ENCODE results near the gene DVL2.

Gene DVL2

GRCh38 chr17:7238420-7239090 lies 4.2 kb upstream of the DVL2 start:
- no peak for DNase-seq (ENCODE audit: low read depth in 1 of 2, low spot score in 1 of 2)

GRCh38 chr17:7237761-7238419 lies 3.6 kb upstream of the DVL2 start:
- peak; percentile 70 to 83 for DNase-seq (ENCODE audit: low read depth in 1 of 2, low spot score in 1 of 2)

- no peak for DNase-seq (ENCODE audit: low read depth in 1 of 2, low spot score in 1 of 2)
Measured at GRCh38 chr17:7237266-7237760, 3.0 kb upstream of the DVL2 start.

DNA sequence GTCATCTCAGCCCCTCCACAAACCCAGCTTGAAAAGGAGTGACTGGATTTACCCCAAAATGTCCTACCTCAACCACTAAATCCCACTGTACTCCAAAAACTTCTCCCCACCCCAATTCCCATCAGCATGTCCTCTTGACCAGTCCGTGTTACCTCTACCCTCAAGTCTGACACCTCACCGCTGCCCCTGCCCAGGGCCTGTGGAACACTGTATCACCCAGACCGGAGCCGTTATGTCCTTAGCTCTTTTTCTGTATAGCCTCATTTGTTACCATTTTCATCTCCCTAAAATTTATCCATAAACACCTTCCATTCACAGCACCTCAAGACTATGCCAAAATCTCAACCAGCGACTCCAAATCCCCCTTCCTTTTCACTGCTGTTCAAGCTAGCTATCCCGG lies 2.5 kb upstream of the DVL2 start:
- DNase-seq (ENCODE audit: low read depth in 1 of 2, low spot score in 1 of 2): no peak

GRCh38 chr17:7235693-7236665 lies 1.7 kb upstream of the DVL2 start:
- DNase-seq (ENCODE audit: low read depth in 1 of 2, low spot score in 1 of 2): no peak

GRCh38 chr17:7233701-7234082 lies 625 bp downstream of the DVL2 start:
- no peak for DNase-seq (ENCODE audit: low read depth in 1 of 2, low spot score in 1 of 2)

DNA sequence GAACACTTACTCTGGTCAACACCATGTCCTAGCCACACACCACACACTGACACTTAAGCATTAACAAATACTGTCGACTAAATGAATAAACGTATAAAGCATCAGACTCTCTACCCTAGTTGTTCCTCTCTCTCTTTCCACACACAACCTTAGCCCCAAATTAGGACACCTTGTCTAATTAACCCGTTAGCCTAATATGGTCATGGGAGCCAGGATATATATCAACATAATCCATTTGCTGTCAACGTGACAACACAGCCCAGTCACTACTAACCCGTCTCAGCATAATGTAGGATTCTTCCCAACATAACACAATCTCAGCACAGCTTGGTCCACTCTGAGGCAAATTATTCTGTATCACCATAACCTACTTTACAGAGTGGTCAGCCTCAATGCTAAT lies 2.2 kb downstream of the DVL2 start:
- DNase-seq (ENCODE audit: low read depth in 1 of 2, low spot score in 1 of 2): no peak

DNA sequence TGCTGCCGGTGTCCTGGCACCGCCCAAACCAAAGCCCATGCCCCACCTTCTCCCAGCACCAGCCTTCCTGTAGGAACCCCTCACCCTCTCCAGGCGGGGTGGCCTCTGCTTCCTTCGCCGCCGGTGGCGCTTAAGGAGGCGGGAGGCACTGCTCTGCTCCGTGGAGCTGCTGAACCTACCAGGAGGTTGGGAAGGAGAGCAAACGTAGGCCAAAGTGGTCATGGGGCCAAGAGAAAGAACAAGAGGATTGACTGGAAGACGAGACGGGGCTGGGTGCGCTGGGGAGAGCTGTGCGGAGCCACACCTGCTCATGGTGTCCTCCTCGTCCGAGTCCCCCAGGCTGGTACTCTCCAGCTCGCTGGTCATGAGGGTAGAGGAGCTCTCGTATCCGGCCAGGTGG lies 4.8 kb downstream of the DVL2 start:
- no peak for DNase-seq (ENCODE audit: low read depth in 1 of 2, low spot score in 1 of 2)

DNA sequence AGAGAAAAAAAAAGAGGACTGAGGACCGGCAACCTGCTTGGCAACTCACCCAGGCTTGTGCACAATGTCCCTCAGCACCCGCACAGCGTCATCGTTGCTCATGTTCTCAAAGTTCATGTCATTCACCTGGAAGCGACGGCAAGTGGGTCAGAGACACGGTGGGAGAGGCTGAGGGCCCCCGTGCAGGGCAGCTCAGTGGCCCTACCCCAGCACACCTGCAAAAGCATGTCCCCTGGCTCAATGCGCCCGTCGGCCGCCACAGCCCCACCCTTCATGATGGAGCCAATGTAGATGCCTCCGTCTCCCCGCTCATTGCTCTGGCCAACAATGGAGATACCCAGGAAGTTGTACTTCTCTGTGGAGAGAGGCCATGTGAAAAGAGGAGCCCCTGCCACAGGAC lies 5.4 kb downstream of the DVL2 start:
- DNase-seq (ENCODE audit: low read depth in 1 of 2, low spot score in 1 of 2): no peak

DNA sequence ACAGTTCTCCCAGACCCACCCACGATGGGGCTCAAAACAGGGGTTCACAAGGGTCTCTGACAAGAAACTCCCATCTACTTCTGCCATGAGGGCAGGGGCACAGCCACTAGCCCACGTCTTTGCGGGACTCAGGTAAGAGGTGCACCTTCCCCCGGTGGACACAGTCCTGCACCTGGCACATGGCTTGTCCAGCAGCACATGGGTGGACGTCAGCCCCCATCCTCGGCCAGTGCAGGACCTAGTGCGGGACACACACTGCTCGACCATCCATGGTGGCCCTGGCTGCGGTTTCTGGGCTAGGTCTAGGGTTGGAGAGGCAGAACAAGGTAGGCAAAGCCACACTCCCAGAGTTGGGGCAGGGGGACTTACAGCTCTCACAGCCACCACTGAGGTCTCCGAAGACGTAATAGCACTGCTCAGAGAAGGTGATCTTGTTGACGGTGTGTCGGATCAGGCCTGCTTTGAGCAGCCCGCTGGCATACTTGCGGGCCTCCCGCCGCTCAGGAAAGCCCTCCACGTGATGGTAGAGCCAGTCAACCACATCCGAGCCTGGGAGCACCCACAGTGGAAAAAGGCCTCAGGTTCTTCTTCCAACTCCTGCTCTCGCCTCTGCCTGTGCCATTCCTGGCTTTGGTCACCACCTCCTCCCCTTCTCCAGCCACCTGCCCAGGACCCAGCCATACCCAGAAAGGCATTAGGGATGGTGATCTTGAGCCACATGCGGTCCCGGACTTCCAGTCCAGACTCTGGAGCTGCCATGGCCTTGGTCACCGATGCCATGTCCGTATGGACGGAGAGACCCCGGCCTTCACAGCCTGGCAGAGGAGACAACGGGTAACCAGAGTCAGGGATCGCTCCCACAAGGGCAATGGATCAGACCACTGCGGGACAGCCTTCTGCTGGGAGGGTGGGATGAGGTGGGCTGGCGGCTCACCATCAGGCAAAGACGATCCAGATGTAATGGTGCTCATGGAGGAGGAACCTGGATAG lies 7.3 kb downstream of the DVL2 start:
- DNase-seq (ENCODE audit: low read depth in 1 of 2, low spot score in 1 of 2): no peak

DNA sequence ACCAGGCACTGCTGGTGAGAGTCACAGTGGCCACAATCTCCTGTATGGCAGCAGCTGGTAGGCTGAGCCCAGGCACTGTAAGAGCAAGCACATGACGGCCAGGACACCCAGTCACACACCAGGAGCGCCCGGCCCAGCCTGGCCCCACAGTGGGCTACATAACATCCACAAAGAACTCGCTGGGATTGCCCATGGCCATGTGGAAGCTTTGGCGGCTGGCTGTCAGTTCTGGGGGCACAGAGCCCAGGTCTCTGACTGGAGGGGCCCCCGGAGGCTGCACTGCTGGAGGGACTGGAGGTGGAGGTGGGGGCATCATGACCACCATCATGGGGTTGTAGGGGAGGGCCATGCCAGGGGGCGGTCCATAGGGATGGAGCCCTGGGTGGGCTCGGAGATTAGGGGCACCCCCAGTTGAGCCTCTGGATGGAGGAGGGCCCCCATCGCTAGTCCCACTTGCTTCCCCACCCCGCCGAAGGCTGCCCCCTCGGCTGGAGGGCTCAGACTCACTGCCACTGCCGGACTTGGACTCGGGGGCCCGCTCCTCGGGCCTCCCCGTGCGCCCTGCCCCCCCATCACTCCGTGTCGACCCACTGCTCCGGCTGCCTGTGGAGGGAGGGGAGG lies 8.5 kb downstream of the DVL2 start:
- no peak for DNase-seq (ENCODE audit: low read depth in 1 of 2, low spot score in 1 of 2)

DNA sequence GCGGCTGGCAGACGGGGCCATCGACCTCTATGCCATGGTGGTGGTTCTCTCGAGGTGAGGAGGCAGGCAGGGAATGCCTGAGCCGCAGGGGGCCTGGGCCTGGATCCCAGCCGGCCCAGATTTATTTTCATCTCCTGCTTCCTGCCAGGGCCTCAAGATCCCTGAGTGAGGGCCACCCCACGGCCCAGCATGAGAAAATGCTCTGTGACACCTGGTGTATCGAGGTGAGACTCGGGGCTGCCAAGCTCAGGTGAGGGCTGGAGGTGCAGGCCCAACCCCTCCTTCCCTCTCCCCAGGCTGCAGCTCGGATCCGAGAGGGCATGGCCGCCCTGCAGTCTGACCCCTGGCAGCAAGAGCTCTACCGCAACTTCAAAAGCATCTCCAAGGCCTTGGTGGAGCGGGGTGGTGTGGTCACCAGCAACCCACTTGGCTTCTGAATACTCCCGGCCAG lies 9.6 kb downstream of the DVL2 start:
- DNase-seq (ENCODE audit: low read depth in 1 of 2, low spot score in 1 of 2): no peak

DNA sequence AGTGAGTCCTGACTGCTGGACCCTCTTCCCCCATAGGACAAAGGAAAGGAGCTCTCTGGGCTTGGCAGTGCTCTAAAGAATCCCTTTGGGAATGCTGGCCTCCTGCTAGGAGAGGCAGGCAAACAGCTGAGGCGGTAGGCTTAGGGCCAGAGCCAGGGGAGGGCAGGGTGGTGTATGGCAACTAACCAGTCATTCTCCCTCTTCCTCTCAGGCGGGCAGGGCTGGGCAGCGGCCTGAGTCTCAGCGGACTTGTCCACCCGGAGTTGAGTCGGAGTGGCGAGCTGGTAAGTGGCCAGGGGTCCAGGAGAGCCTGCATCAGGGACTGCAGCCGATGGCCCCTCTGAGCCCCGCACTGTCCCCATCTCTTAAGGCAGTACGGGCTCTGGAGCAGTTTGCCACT lies 10.2 kb downstream of the DVL2 start:
- DNase-seq (ENCODE audit: low read depth in 1 of 2, low spot score in 1 of 2): no peak

DNA sequence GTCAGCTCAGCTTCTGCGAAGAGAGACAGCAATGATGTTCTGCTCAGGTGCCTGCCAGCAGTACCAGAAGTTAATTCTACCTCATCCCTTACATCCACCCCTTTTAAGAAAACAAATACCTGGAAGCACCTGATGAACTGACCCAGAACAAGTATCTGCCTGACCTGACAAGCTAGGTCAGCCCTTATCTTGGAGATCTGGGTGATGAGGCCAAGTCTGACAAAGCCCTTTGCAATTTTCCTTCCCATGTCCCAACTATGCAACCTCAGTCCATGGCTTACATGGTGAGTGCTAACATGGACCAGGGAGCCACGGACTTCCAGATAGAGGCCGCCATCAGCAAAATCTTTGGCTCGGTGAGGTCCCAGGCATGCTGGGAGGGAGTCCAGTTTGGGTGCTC lies 10.9 kb downstream of the DVL2 start:
- no peak for DNase-seq (ENCODE audit: low read depth in 1 of 2, low spot score in 1 of 2)

DNA sequence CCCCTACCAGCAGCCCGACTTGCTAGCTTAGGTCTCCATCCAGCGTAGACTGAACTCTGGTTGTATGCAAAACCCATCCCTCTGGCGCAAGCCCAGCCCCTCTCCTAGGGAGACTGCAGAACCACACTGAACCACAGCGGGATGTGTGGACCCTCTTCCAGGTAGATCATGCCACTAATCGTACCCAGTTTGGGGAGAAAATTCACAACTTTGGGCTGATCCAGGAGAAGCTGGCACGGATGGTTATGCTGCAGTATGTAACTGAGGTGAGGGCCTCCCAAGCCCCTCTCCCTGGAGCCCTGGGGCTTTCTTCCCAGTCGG lies 11.4 kb downstream of the DVL2 start:
- DNase-seq (ENCODE audit: low read depth in 1 of 2, low spot score in 1 of 2): no peak

- no peak for DNase-seq (ENCODE audit: low read depth in 1 of 2, low spot score in 1 of 2)
Measured at GRCh38 chr17:7222093-7222971, 12.0 kb downstream of the DVL2 start.

- DNase-seq (ENCODE audit: low read depth in 1 of 2, low spot score in 1 of 2): no peak
Measured at GRCh38 chr17:7221278-7222092, 12.8 kb downstream of the DVL2 start.

DNA sequence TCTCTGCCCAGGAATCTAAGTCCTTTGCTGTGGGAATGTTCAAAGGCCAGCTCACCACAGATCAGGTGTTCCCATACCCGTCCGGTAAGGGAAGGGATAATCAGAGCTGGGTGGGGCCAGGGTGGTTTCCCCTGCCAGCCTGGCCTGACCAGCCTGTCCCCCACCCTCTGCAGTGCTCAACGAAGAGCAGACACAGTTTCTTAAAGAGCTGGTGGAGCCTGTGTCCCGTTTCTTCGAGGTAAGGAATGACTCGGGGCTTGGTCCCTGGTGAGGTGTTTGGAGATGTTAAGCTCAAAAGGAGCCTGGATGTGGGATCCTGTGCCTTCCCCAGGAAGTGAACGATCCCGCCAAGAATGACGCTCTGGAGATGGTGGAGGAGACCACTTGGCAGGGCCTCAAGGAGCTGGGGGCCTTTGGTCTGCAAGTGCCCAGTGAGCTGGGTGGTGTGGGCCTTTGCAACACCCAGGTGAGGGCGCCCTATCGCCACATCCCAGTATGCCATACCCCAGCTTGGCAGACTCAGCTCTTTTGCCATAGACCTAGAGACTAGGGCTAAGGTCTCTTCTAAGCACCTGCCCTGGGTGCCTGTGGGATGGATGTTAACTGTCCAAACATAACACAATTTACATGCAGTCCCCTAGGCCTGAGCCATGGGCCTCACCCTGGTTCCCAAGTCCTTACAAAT lies 13.6 kb downstream of the DVL2 start:
- no peak for DNase-seq (ENCODE audit: low read depth in 1 of 2, low spot score in 1 of 2)
